ENCODE measurements around the gene TMCC1. TPM values are rescaled to one million over a fixed set of nuclear protein-coding genes. Genes with fewer than 3 reads are reported as not detected.

TMCC1 gene
- total RNA-seq, 1 donor from 2014 or later: 35.2 TPM

GRCh38 chr3:129603991-129604749, 289.3 kb downstream of the TMCC1 start:
- no peak for DNase-seq (ENCODE audit: extremely low read depth, low read depth, low spot score)

GRCh38 chr3:129603561-129603942, 290.0 kb downstream of the TMCC1 start:
- DNase-seq (ENCODE audit: extremely low read depth, low read depth, low spot score): no peak

- DNase-seq (ENCODE audit: extremely low read depth, low read depth, low spot score): no peak
Observed at GRCh38 chr3:129602730-129603560, 290.6 kb downstream of the TMCC1 start.

- DNase-seq (ENCODE audit: extremely low read depth, low read depth, low spot score): no peak
Observed at GRCh38 chr3:129602309-129602708, 291.2 kb downstream of the TMCC1 start.

GRCh38 chr3:129601713-129602112, 291.8 kb downstream of the TMCC1 start:
- DNase-seq (ENCODE audit: extremely low read depth, low read depth, low spot score): no peak

GRCh38 chr3:129600348-129600747, 293.2 kb downstream of the TMCC1 start:
- DNase-seq (ENCODE audit: extremely low read depth, low read depth, low spot score): no peak

- DNase-seq (ENCODE audit: extremely low read depth, low read depth, low spot score): no peak
Observed at GRCh38 chr3:129599607-129600006, 293.9 kb downstream of the TMCC1 start.

- DNase-seq (ENCODE audit: extremely low read depth, low read depth, low spot score): no peak
Observed at GRCh38 chr3:129599073-129599472, 294.4 kb downstream of the TMCC1 start.

- no peak for DNase-seq (ENCODE audit: extremely low read depth, low read depth, low spot score)
Observed at GRCh38 chr3:129598484-129598883, 295.0 kb downstream of the TMCC1 start.

- DNase-seq (ENCODE audit: extremely low read depth, low read depth, low spot score): no peak
Observed at GRCh38 chr3:129598000-129598381, 295.5 kb downstream of the TMCC1 start.

Other genes starting within 250 kb of the TMCC1 start
- not detected in 2 replicates for gene TRH, start 81.0 kb upstream of the TMCC1 start, total RNA-seq
- not detected in 2 replicates for gene ALG1L2, start 188.1 kb upstream of the TMCC1 start, total RNA-seq